Activated naive CD8-positive, alpha-beta T cell treated with anti-CD3 and anti-CD28 coated beads for 36 hours (primary cell): ENCODE data around the gene INSL3. TPM values are rescaled to one million over a fixed set of nuclear protein-coding genes. Genes with fewer than 3 reads are reported as not detected.

ENCODE experiments used
- total RNA-seq, 2 experiments: library from RNA; stranded (reverse); gene quantifications; one replicate each; pipeline ENCODE4 v1.2.3, GENCODE V29; 2021

INSL3 gene
- total RNA-seq, 2 experiments from 2014 or later: 1.7 to 1.8 TPM

Other genes starting within 250 kb of the INSL3 start
- gene UNC13A, start 133.2 kb downstream of the INSL3 start, total RNA-seq: under 1 TPM in 1 of 2 experiments, not detected in 1; 0.08 TPM
- 10 to 100 TPM; 61.0 to 62.2 TPM for gene MAP1S, start 102.0 kb downstream of the INSL3 start, total RNA-seq
- 10 to 100 TPM; 35.8 to 38.7 TPM for gene FCHO1, start 70.0 kb downstream of the INSL3 start, total RNA-seq
- gene B3GNT3, start 26.4 kb downstream of the INSL3 start, total RNA-seq: not detected
- 10 to 100 TPM; 90.3 to 91.1 TPM for gene JAK3, start 26.5 kb upstream of the INSL3 start, total RNA-seq
- gene RPL18A, start 38.4 kb upstream of the INSL3 start, total RNA-seq: 1,000 to 10,000 TPM; 3,144 to 3,196 TPM
- 1 to 10 TPM; 1.5 to 1.7 TPM for gene SLC5A5, start 50.4 kb upstream of the INSL3 start, total RNA-seq
- 100 to 1,000 TPM; 159 to 160 TPM for gene CCDC124, start 111.5 kb upstream of the INSL3 start, total RNA-seq
- under 1 TPM in 1 of 2 experiments, not detected in 1; 0.34 TPM for gene KCNN1, start 145.6 kb upstream of the INSL3 start, total RNA-seq
- gene ARRDC2, start 186.7 kb upstream of the INSL3 start, total RNA-seq: 10 to 100 TPM; 20.1 to 20.6 TPM